WTC11 (cell line): ENCODE data around the gene COL9A2. TPM values are rescaled to one million over a fixed set of nuclear protein-coding genes. Genes with fewer than 3 reads are reported as not detected.

ENCODE experiments used
- ATAC-seq: fragments of 200-7000 bp; cut with Tn5 transposase; 2 replicates; pipeline ENCODE4 v1.10.0; 2021; ENCODE audit warnings: mild to moderate bottlenecking, moderate library complexity
- CTCF ChIA-PET: fragments of 300-600 bp; sonication (Branson Sonifier 250); formaldehyde crosslinking; loops from one replicate; lab custom pipeline; 2021; ENCODE audit warnings: antibody characterized with exemption; lab: Charles Lee
- POLR2A ChIA-PET: fragments of 350-600 bp; sonication (Branson Sonifier 250); formaldehyde crosslinking; loops from one replicate; lab custom pipeline; 2021; ENCODE audit warnings: antibody characterized with exemption; lab: Charles Lee
- DNase-seq: peaks from one replicate; pipeline ENCODE4 v3.0.0; 2021; ENCODE audit warnings: low spot score
- H3K27ac Mint-ChIP-seq: 2 replicates; pipeline ENCODE4 v1.8.0; 2021; ENCODE audit warnings: mixed read lengths
- H3K27me3 Mint-ChIP-seq: 2 replicates; pipeline ENCODE4 v1.8.0; 2021; ENCODE audit warnings: low read depth, mild to moderate bottlenecking, moderate library complexity, mixed read lengths
- H3K36me3 Mint-ChIP-seq: 2 replicates; pipeline ENCODE4 v1.8.0; 2021; ENCODE audit warnings: mixed read lengths
- H3K4me1 Mint-ChIP-seq: 2 replicates; pipeline ENCODE4 v1.8.0; 2022; ENCODE audit warnings: mixed read lengths
- H3K4me3 Mint-ChIP-seq: 2 replicates; pipeline ENCODE4 v1.8.0; 2021; ENCODE audit warnings: mild to moderate bottlenecking, moderate library complexity, mixed read lengths
- H3K9me3 Mint-ChIP-seq: 2 replicates; pipeline ENCODE4 v1.8.0; 2021; ENCODE audit warnings: mixed read lengths
- E2F1 ChIP-seq: sonication (generic); formaldehyde crosslinking; IDR thresholded peaks from 2 replicates; pipeline ENCODE4 v1.8.0; 2022; ENCODE audit warnings: mild to moderate bottlenecking, missing genetic modification reagents
- E2F5 ChIP-seq: sonication (generic); formaldehyde crosslinking; IDR thresholded peaks from 2 replicates; pipeline ENCODE4 v1.8.1; 2022; ENCODE audit warnings: mild to moderate bottlenecking, moderate library complexity, missing genetic modification reagents
- EMX1 ChIP-seq: fragments of 250-450 bp; sonication (Bioruptor Pico); IDR thresholded peaks from 2 replicates; pipeline ENCODE4 v1.8.0; 2021; ENCODE audit warnings: mild to moderate bottlenecking
- FOXK1 ChIP-seq: sonication (generic); formaldehyde crosslinking; IDR thresholded peaks from 2 replicates; pipeline ENCODE4 v1.8.0; 2022; ENCODE audit warnings: mild to moderate bottlenecking, moderate library complexity, missing genetic modification reagents
- FOXP1 ChIP-seq: sonication (generic); formaldehyde crosslinking; IDR thresholded peaks from 2 replicates; pipeline ENCODE4 v1.8.0; 2022; ENCODE audit warnings: missing genetic modification reagents, mild to moderate bottlenecking, moderate library complexity, borderline replicate concordance
- FOXP4 ChIP-seq: sonication (generic); formaldehyde crosslinking; IDR thresholded peaks from 2 replicates; pipeline ENCODE4 v1.8.0; 2022; ENCODE audit warnings: mild to moderate bottlenecking, missing genetic modification reagents
- HMGA2 ChIP-seq: fragments of 250-450 bp; sonication (Bioruptor Pico); IDR thresholded peaks from 2 replicates; pipeline ENCODE4 v1.4.0; 2021; ENCODE audit warnings: mild to moderate bottlenecking, moderate library complexity
- IRF1 ChIP-seq: sonication (generic); formaldehyde crosslinking; IDR thresholded peaks from 2 replicates; pipeline ENCODE4 v1.8.0; 2023; ENCODE audit warnings: missing genetic modification reagents
- IRF2 ChIP-seq: sonication (generic); formaldehyde crosslinking; IDR thresholded peaks from 2 replicates; pipeline ENCODE4 v1.8.0; 2022; ENCODE audit warnings: low read depth, missing genetic modification reagents, borderline replicate concordance
- JAZF1 ChIP-seq: fragments of 250-450 bp; sonication (Bioruptor Pico); IDR thresholded peaks from 2 replicates; pipeline ENCODE4 v1.9.0; 2021; ENCODE audit warnings: moderate library complexity, mild to moderate bottlenecking, inconsistent platforms
- KAT7 ChIP-seq: sonication (generic); formaldehyde crosslinking; IDR thresholded peaks from 2 replicates; pipeline ENCODE4 v1.8.1; 2023; ENCODE audit warnings: missing genetic modification reagents, mild to moderate bottlenecking, borderline replicate concordance
- MXD4 ChIP-seq: fragments of 250-450 bp; sonication (Bioruptor Pico); IDR thresholded peaks from 2 replicates; pipeline ENCODE4 v1.8.0; 2021; ENCODE audit warnings: mild to moderate bottlenecking, moderate library complexity, borderline replicate concordance
- NR2C2 ChIP-seq: sonication (generic); formaldehyde crosslinking; IDR thresholded peaks from 2 replicates; pipeline ENCODE4 v1.8.0; 2022; ENCODE audit warnings: mild to moderate bottlenecking, missing genetic modification reagents
- NR3C1 ChIP-seq: sonication (generic); formaldehyde crosslinking; conservative IDR thresholded peaks from 2 replicates; pipeline ENCODE4 v1.8.1; 2023; ENCODE audit warnings: low read depth, mild to moderate bottlenecking, missing genetic modification reagents
- RELA ChIP-seq: sonication (generic); formaldehyde crosslinking; IDR thresholded peaks from 2 replicates; pipeline ENCODE4 v1.8.1; 2022; ENCODE audit warnings: missing genetic modification reagents, mild to moderate bottlenecking, borderline replicate concordance
- SMAD3 ChIP-seq: sonication (generic); formaldehyde crosslinking; IDR thresholded peaks from 2 replicates; pipeline ENCODE4 v1.8.0; 2022; ENCODE audit warnings: missing genetic modification reagents, mild to moderate bottlenecking, borderline replicate concordance
- TEAD4 ChIP-seq: sonication (generic); formaldehyde crosslinking; IDR thresholded peaks from 2 replicates; pipeline ENCODE4 v1.8.0; 2022; ENCODE audit warnings: mild to moderate bottlenecking, missing genetic modification reagents
- TP53 ChIP-seq: sonication (generic); formaldehyde crosslinking; IDR thresholded peaks from 2 replicates; pipeline ENCODE4 v1.8.1; 2023; ENCODE audit warnings: mild to moderate bottlenecking, missing genetic modification reagents
- ZMAT4 ChIP-seq: fragments of 250-450 bp; sonication (Bioruptor Pico); IDR thresholded peaks from 2 replicates; pipeline ENCODE4 v1.9.0; 2021; ENCODE audit warnings: mild to moderate bottlenecking
- ZNF138 ChIP-seq: sonication (generic); formaldehyde crosslinking; conservative IDR thresholded peaks from 2 replicates; pipeline ENCODE4 v1.8.1; 2022; ENCODE audit warnings: mild to moderate bottlenecking, moderate library complexity, missing genetic modification reagents
- ZNF219 ChIP-seq: sonication (generic); formaldehyde crosslinking; IDR thresholded peaks from 2 replicates; pipeline ENCODE4 v1.8.0; 2023; ENCODE audit warnings: missing genetic modification reagents, mild to moderate bottlenecking, borderline replicate concordance
- ZNF263 ChIP-seq: sonication (generic); formaldehyde crosslinking; IDR thresholded peaks from 2 replicates; pipeline ENCODE4 v1.8.1; 2022; ENCODE audit warnings: low read depth, mild to moderate bottlenecking, moderate library complexity, missing genetic modification reagents
- ZNF396 ChIP-seq: fragments of 250-450 bp; sonication (Bioruptor Pico); IDR thresholded peaks from 2 replicates; pipeline ENCODE4 v1.8.0; 2021; ENCODE audit warnings: mild to moderate bottlenecking, moderate library complexity, borderline replicate concordance
- ZNF416 ChIP-seq: fragments of 250-450 bp; sonication (Bioruptor Pico); IDR thresholded peaks from 2 replicates; pipeline ENCODE4 v1.9.0; 2021; ENCODE audit warnings: mild to moderate bottlenecking, inconsistent platforms
- ZNF425 ChIP-seq: fragments of 250-450 bp; sonication (Bioruptor Pico); conservative IDR thresholded peaks from 2 replicates; pipeline ENCODE4 v1.9.0; 2021; ENCODE audit warnings: mild to moderate bottlenecking
- ZNF512 ChIP-seq: sonication (generic); formaldehyde crosslinking; IDR thresholded peaks from 2 replicates; pipeline ENCODE4 v1.8.1; 2022; ENCODE audit warnings: missing genetic modification reagents, borderline replicate concordance
- ZSCAN18 ChIP-seq: fragments of 250-450 bp; sonication (Bioruptor Pico); IDR thresholded peaks from 2 replicates; pipeline ENCODE4 v2.1.2; 2022; ENCODE audit warnings: mild to moderate bottlenecking, moderate library complexity
- total RNA-seq: library from RNA; stranded (reverse); gene quantifications from 3 replicates; pipeline ENCODE4 v1.2.3, GENCODE V29; 2021

The COL9A2 gene
- total RNA-seq, 1 experiment from 2014 or later = 4.7 TPM

- DNase-seq = no peak
- H3K9me3 Mint-ChIP-seq = no peaks in the 10 kb centered on the region
- H3K36me3 Mint-ChIP-seq = no peaks in the 10 kb centered on the region
- peaks cover 26% of the 10 kb centered on the region for H3K27me3 Mint-ChIP-seq
- ChIA-PET CTCF (interaction anchor here (1.0 to 4.1 kb wide), 5 partner anchors 9 to 162 kb away, joined by 4 to 26 read pairs (median 20); partner anchors contain the start of gene SMAP2), POLR2A (no interaction called here)
- H3K4me3 Mint-ChIP-seq = no peak overlapping the region
- ATAC-seq = no peak
- no peaks in the 10 kb centered on the region for H3K4me1 Mint-ChIP-seq
- H3K27ac Mint-ChIP-seq = no peak overlapping the region
- TF ChIP-seq IRF2 (CRISPR knock-in tag) (no peak), EMX1 (CRISPR knock-in tag) (no peak), HMGA2 (no peak), FOXK1 (no peak), ZNF219 (CRISPR knock-in tag) (no peak), ZNF263 (CRISPR knock-in tag) (no peak), E2F1 (CRISPR knock-in tag) (no peak), KAT7 (no peak), ZNF396 (CRISPR knock-in tag) (no peak), MXD4 (CRISPR knock-in tag) (no peak), FOXP1 (CRISPR knock-in tag) (no peak), ZNF416 (CRISPR knock-in tag) (no peak), ZSCAN18 (CRISPR knock-in tag) (no peak), ZNF512 (CRISPR knock-in tag) (no peak), NR2C2 (CRISPR knock-in tag) (no peak), ZMAT4 (CRISPR knock-in tag) (no peak), RELA (no peak), ZNF138 (CRISPR knock-in tag) (no peak), SMAD3 (CRISPR knock-in tag) (no peak)
These were observed 11.2 kb downstream of the COL9A2 start for GRCh38 chr1:40305871-40306270.

- no peaks in the 10 kb centered on the region for H3K4me1 Mint-ChIP-seq
- H3K9me3 Mint-ChIP-seq = no peaks in the 10 kb centered on the region
- H3K36me3 Mint-ChIP-seq = no peaks in the 10 kb centered on the region
- POLR2A ChIA-PET = no interaction called here
- DNase-seq = peak; percentile 27
- peak; percentile 64 for ATAC-seq
- no peak overlapping the region for H3K4me3 Mint-ChIP-seq
- H3K27ac Mint-ChIP-seq = no peak overlapping the region
- H3K27me3 Mint-ChIP-seq = peaks cover 26% of the 10 kb centered on the region
- CTCF ChIA-PET = interaction anchor here (0.6 to 4.1 kb wide), 7 partner anchors 10 to 162 kb away, joined by 3 to 26 read pairs (median 5); partner anchors contain the start of gene SMAP2
- TF ChIP-seq JAZF1 (no peak), NR3C1 (CRISPR knock-in tag) (no peak), FOXP4 (no peak), SMAD3 (CRISPR knock-in tag) (no peak), TEAD4 (CRISPR knock-in tag) (no peak), ZNF425 (no peak), FOXP1 (CRISPR knock-in tag) (no peak), IRF1 (no peak), HMGA2 (no peak), TP53 (CRISPR knock-in tag) (no peak), E2F5 (CRISPR knock-in tag) (no peak)
These were observed 11.6 kb downstream of the COL9A2 start for GRCh38 chr1:40305451-40305850.
